CD8-positive, alpha-beta memory T cell (primary cell): Measurements from ENCODE around the gene RSPH1. TPM values are rescaled to one million over a fixed set of nuclear protein-coding genes. Genes with fewer than 3 reads are reported as not detected.
A peak's percentile ranks its signal among the peaks of the same experiment; 100 is the strongest.

ENCODE experiments used
- CTCF ChIA-PET: fragments of 350-600 bp; sonication (Branson Sonifier 250); formaldehyde crosslinking; loops from one replicate; lab custom pipeline; 2021; ENCODE audit warnings: antibody characterized with exemption; lab: Charles Lee
- POLR2A ChIA-PET: fragments of 350-600 bp; sonication (Branson Sonifier 250); formaldehyde crosslinking; loops from one replicate; lab custom pipeline; 2021; ENCODE audit warnings: antibody characterized with exemption; lab: Charles Lee
- DNase-seq, 5 donors: peaks; one replicate each; pipeline versions ENCODE4 v3.0.0 to v3.0.0-alpha.2; 2020 to 2022; ENCODE audit warnings: mixed read lengths in 1 of 5
- H3K27ac ChIP-seq: one replicate; pipeline ENCODE4 v1.7.0; 2013; ENCODE audit warnings: low read depth, mild to moderate bottlenecking, low read length, moderate library complexity
- H3K27me3 ChIP-seq: 2 replicates; pipeline ENCODE4 v1.7.0; 2013; ENCODE audit warnings: low read length, mild to moderate bottlenecking; ENCODE audit not compliant: insufficient read depth, poor library complexity, severe bottlenecking
- H3K36me3 ChIP-seq: 2 replicates; pipeline ENCODE4 v1.7.0; 2013; ENCODE audit warnings: mild to moderate bottlenecking, low read length, moderate library complexity; ENCODE audit not compliant: insufficient read depth
- H3K4me1 ChIP-seq: 2 replicates; pipeline ENCODE4 v1.7.0; 2013; ENCODE audit warnings: mild to moderate bottlenecking, low read length, moderate library complexity; ENCODE audit not compliant: insufficient read depth
- H3K4me3 ChIP-seq: 2 replicates; pipeline ENCODE4 v1.7.0; 2013; ENCODE audit warnings: mild to moderate bottlenecking, low read length
- H3K9me3 ChIP-seq: 2 replicates; pipeline ENCODE4 v1.7.0; 2013; ENCODE audit warnings: mild to moderate bottlenecking, low read length
- H3K27ac Mint-ChIP-seq, 8 donors: one replicate each; pipeline ENCODE4 v1.8.0; 2020 to 2021; ENCODE audit warnings: mixed read lengths in 8 of 8, mild to moderate bottlenecking in 6 of 8, inconsistent platforms in 3 of 8, moderate library complexity in 3 of 8
- H3K27me3 Mint-ChIP-seq, 2 donors: one replicate each; pipeline ENCODE4 v1.8.0; 2020 to 2021; ENCODE audit warnings: mixed read lengths in 2 of 2, mild to moderate bottlenecking in 1 of 2, moderate library complexity in 1 of 2
- H3K36me3 Mint-ChIP-seq, 3 donors: one replicate each; pipeline ENCODE4 v1.8.0; 2020 to 2021; ENCODE audit warnings: mixed read lengths in 3 of 3, inconsistent platforms in 1 of 3, mild to moderate bottlenecking in 1 of 3
- H3K4me1 Mint-ChIP-seq, 3 donors: one replicate each; pipeline ENCODE4 v1.8.0; 2020 to 2021; ENCODE audit warnings: mixed read lengths in 3 of 3, inconsistent platforms in 1 of 3, mild to moderate bottlenecking in 1 of 3
- H3K4me3 Mint-ChIP-seq, 7 donors: one replicate each; pipeline ENCODE4 v1.8.0; 2020 to 2021; ENCODE audit warnings: mixed read lengths in 7 of 7, mild to moderate bottlenecking in 6 of 7, moderate library complexity in 4 of 7, inconsistent platforms in 2 of 7
- H3K9me3 Mint-ChIP-seq, 5 donors: one replicate each; pipeline ENCODE4 v1.8.0; 2020 to 2022; ENCODE audit warnings: mixed read lengths in 5 of 5, mild to moderate bottlenecking in 3 of 5, moderate library complexity in 2 of 5, inconsistent platforms in 1 of 5
- polyA plus RNA-seq: library from polyadenylated mRNA; unstranded; fragments of 300-500 nt; fragmentation: Illumina TruSeq; gene quantifications from one replicate; pipeline ENCODE4 v1.2.3, GENCODE V29; 2021
- total RNA-seq, 2 experiments: library from RNA; stranded (reverse); gene quantifications; one replicate each; pipeline ENCODE4 v1.2.3, GENCODE V29; 2021

RSPH1 gene
- total and polyA plus RNA-seq, 3 experiments from 2014 or later, result not detected

DNA sequence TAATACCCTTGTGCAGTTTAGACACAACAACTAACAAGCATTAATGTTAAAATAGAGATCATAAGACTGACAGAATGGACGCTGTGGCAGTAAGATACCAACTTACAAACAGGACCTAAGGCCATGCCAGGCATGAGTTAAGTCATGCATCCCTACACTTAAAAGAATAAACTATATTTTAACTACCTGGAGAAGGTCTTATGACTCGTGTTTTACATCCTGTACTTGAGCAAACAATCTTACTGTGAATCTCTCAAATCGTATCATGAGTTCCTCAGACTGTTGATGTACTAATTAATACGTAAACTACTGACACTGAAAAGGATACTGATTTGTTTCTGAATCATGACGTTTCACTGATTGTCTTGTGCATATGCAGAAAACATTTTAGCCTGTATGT lies 2.0 kb upstream of the RSPH1 start:
- Mint-ChIP-seq H3K9me3 (no peaks in the 10 kb centered on the region), H3K27me3 (peaks cover 0 to 11% of the 10 kb centered on the region in 2 donors), H3K36me3 (no peaks in the 10 kb centered on the region), H3K4me3 (peak overlapping the region in 1 of 7 donors; percentile 36), H3K4me1 (peaks cover 14 to 17% (median 16%) of the 10 kb centered on the region in 3 donors), H3K27ac (peak overlapping the region in 3 of 8 donors; percentile 7 to 53 (median 49))
- Histone ChIP-seq H3K27me3 (no peaks in the 10 kb centered on the region), H3K4me1 (peaks cover 13% of the 10 kb centered on the region), H3K9me3 (no peaks in the 10 kb centered on the region), H3K36me3 (no peaks in the 10 kb centered on the region), H3K4me3 (no peak overlapping the region), H3K27ac (no peak overlapping the region)
- ChIA-PET CTCF (interaction anchor here (1.3 kb wide), 1 partner anchor 117 kb away, joined by 3 read pairs; no protein-coding TSS in a partner anchor), POLR2A (no interaction called here)
- no peak for DNase-seq

DNA sequence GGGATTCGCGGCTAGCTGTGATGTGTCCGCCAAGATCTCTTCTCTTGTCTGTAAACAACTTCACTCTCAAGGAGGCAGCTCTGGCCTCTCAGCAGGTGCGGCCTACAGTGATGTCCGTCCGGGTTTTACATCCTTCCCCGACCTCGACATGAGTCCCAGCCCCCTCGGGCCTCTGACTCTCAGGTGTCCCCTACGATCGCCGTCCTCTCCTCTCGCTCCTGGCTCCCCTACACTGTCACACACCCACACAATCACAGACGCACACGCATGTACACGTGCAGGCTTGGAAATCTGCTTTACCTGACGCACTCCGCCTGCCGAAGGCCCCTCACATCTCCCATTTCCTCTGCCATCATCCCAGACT lies 797 bp upstream of the RSPH1 start:
- H3K4me3 Mint-ChIP-seq, result peak overlapping the region; percentile 85 to 93 (median 87)
- no peak for DNase-seq
- CTCF ChIA-PET, result interaction anchor here (1.3 kb wide), 1 partner anchor 116 kb away, joined by 3 read pairs; no protein-coding TSS in a partner anchor
- H3K27me3 Mint-ChIP-seq, result peaks cover 0 to 13% of the 10 kb centered on the region in 2 donors
- peak overlapping the region; percentile 88 to 98 (median 95) for H3K27ac Mint-ChIP-seq
- POLR2A ChIA-PET, result interaction anchor here (0.6 kb wide), 2 partner anchors 17 kb away, joined by 3 read pairs; partner anchors contain the start of gene SLC37A1
- H3K27me3 ChIP-seq, result no peaks in the 10 kb centered on the region
- H3K4me1 Mint-ChIP-seq, result peaks cover 14 to 17% (median 16%) of the 10 kb centered on the region in 3 donors
- no peaks in the 10 kb centered on the region for H3K36me3 ChIP-seq
- H3K4me3 ChIP-seq, result peak overlapping the region; percentile 70
- H3K9me3 ChIP-seq, result no peaks in the 10 kb centered on the region
- H3K36me3 Mint-ChIP-seq, result peaks cover 0 to 2% (median 0%) of the 10 kb centered on the region in 3 donors
- H3K4me1 ChIP-seq, result peaks cover 13% of the 10 kb centered on the region
- H3K9me3 Mint-ChIP-seq, result no peaks in the 10 kb centered on the region
- peak overlapping the region; percentile 71 for H3K27ac ChIP-seq

DNA sequence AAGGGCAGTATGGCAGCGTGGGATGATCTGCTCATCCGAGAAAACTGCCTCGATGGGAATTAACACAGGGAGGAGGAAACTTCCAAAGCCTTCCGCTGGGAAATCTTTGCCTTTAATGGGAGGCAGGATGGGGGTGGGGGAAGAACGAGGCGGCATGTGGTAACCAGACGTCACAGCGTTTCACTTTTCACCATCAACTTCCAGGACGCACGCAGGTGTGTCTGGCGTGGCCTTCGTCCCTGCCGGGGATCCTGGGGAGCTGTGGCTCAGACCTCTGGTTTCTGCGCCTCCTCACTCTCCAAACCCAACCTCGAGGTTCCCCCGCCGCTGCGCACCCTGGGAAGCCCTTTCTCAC lies 282 bp downstream of the RSPH1 start:
- Histone ChIP-seq H3K36me3 (no peaks in the 10 kb centered on the region), H3K4me1 (peaks cover 13% of the 10 kb centered on the region), H3K9me3 (no peaks in the 10 kb centered on the region), H3K27ac (peak overlapping the region; percentile 71), H3K4me3 (peak overlapping the region; percentile 70), H3K27me3 (no peaks in the 10 kb centered on the region)
- peak overlapping the region; percentile 85 to 93 (median 87) for H3K4me3 Mint-ChIP-seq
- peaks cover 14 to 17% (median 16%) of the 10 kb centered on the region in 3 donors for H3K4me1 Mint-ChIP-seq
- POLR2A ChIA-PET, result no interaction called here
- H3K36me3 Mint-ChIP-seq, result peaks cover 0 to 2% (median 0%) of the 10 kb centered on the region in 3 donors
- CTCF ChIA-PET, result no interaction called here
- no peak for DNase-seq
- H3K27ac Mint-ChIP-seq, result peak overlapping the region; percentile 88 to 97 (median 94)
- peaks cover 0 to 15% of the 10 kb centered on the region in 2 donors for H3K27me3 Mint-ChIP-seq
- no peaks in the 10 kb centered on the region for H3K9me3 Mint-ChIP-seq

DNA sequence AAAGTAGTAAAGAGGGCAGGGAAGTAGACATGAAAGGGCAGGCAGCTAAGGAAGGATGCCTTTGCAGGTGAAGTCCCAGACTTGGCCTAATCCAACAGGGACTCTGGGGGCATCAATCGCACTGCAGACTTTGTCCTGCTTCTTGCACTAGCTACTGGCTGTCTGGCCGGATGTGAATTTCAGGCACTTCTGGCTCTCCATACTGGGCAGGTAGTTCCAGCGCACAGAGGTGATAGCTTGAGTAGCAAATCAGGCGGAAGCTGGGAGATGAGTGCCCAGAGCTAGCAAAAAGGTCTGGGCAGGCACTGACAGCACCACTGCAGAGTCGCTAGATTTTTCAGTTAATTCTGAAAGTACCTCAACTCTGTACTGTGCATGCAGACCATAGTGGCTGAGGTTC lies 997 bp downstream of the RSPH1 start:
- Histone ChIP-seq H3K27me3 (no peaks in the 10 kb centered on the region), H3K27ac (no peak overlapping the region), H3K4me3 (no peak overlapping the region), H3K36me3 (no peaks in the 10 kb centered on the region), H3K4me1 (peaks cover 13% of the 10 kb centered on the region), H3K9me3 (no peaks in the 10 kb centered on the region)
- H3K36me3 Mint-ChIP-seq, result peaks cover 0 to 2% (median 0%) of the 10 kb centered on the region in 3 donors
- H3K27ac Mint-ChIP-seq, result peak overlapping the region in 3 of 8 donors; percentile 88 to 97 (median 92)
- DNase-seq, result no peak
- no peaks in the 10 kb centered on the region for H3K9me3 Mint-ChIP-seq
- ChIA-PET POLR2A (no interaction called here), CTCF (no interaction called here)
- H3K27me3 Mint-ChIP-seq, result peaks cover 2 to 15% of the 10 kb centered on the region in 2 donors
- peaks cover 14 to 17% (median 16%) of the 10 kb centered on the region in 3 donors for H3K4me1 Mint-ChIP-seq
- peak overlapping the region in 3 of 7 donors; percentile 48 to 92 (median 87) for H3K4me3 Mint-ChIP-seq

DNA sequence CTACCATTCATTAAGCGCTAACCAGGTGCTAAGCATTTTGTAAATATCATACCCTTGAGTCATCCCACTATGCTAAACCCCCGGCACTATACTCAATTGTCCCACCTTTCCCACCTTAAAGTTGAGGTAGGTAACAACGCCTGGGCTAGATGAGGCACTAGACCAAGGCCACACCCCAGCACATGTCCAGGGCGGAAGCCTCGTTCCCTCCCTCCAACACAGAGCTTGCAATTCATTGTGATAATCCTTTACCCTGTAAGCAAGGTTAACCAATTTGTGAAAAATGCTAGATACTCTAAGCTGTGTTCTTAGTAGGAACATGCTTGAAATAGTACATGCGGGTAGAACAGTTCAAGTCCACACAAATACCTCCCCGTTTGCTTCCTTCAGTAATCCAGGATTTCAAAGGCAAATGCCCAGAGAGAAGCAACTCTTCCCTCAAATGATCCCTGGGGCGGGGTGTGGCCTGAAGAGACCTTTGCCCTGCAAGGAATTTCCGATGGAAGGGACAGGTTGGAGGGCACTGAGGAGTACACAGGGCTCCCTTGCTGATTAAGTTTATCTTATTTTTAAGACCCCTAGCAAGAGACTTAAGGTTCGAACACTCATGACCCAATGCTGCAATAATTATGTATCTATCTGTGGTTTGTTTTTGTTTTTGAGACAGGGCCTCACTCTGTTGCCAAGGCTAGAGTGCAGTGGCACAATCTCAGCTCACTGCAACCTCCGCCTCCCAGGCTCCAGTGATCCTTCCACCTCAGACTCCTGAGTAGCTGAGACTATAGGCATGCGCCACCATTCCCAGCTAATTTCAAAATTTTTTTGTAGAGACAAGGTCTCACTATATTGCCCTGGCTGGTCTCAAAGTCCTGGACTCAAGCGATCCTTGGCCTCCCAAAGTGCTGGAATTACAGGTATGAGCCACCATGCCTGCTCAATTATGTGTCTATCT lies 2.6 kb downstream of the RSPH1 start:
- Mint-ChIP-seq H3K27me3 (peaks cover 11 to 19% of the 10 kb centered on the region in 2 donors), H3K27ac (no peak overlapping the region), H3K4me3 (peak overlapping the region in 2 of 7 donors; percentile 19 to 63), H3K9me3 (no peaks in the 10 kb centered on the region), H3K36me3 (peaks cover 0 to 2% (median 0%) of the 10 kb centered on the region in 3 donors), H3K4me1 (peaks cover 14 to 17% (median 16%) of the 10 kb centered on the region in 3 donors)
- peaks cover 13% of the 10 kb centered on the region for H3K4me1 ChIP-seq
- no peaks in the 10 kb centered on the region for H3K9me3 ChIP-seq
- ChIA-PET CTCF (no interaction called here), POLR2A (no interaction called here)
- DNase-seq, result no peak
- H3K27me3 ChIP-seq, result no peaks in the 10 kb centered on the region
- H3K4me3 ChIP-seq, result no peak overlapping the region
- no peak overlapping the region for H3K27ac ChIP-seq
- H3K36me3 ChIP-seq, result no peaks in the 10 kb centered on the region

DNA sequence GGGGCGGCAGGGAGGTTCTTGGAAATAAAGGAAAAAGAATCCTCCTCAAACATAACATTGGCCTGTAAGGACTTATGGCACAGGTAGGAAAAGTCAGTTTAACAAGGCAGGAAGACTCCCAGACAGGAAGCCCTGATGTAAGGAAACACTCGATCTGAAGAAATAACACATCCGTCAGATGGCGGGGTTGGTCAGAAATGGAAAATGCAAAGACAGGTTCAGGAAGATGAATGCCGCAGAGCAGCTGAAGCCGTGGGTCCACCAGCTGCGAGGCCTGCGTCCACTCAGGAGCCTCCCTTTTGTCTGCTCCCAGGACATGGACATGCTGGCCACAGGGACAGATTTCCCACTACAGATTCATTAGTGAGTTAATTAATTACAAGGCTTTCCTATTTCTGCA lies 3.8 kb downstream of the RSPH1 start:
- Mint-ChIP-seq H3K27me3 (peaks cover 18 to 23% of the 10 kb centered on the region in 2 donors), H3K36me3 (peaks cover 0 to 4% (median 0%) of the 10 kb centered on the region in 3 donors), H3K4me3 (no peak overlapping the region), H3K27ac (peak overlapping the region in 1 of 8 donors; percentile 52), H3K9me3 (no peaks in the 10 kb centered on the region), H3K4me1 (peaks cover 14 to 16% (median 15%) of the 10 kb centered on the region in 3 donors)
- ChIA-PET CTCF (no interaction called here), POLR2A (no interaction called here)
- DNase-seq, result no peak
- Histone ChIP-seq H3K27me3 (no peaks in the 10 kb centered on the region), H3K36me3 (no peaks in the 10 kb centered on the region), H3K9me3 (no peaks in the 10 kb centered on the region), H3K27ac (no peak overlapping the region), H3K4me3 (no peak overlapping the region), H3K4me1 (peaks cover 12% of the 10 kb centered on the region)

DNA sequence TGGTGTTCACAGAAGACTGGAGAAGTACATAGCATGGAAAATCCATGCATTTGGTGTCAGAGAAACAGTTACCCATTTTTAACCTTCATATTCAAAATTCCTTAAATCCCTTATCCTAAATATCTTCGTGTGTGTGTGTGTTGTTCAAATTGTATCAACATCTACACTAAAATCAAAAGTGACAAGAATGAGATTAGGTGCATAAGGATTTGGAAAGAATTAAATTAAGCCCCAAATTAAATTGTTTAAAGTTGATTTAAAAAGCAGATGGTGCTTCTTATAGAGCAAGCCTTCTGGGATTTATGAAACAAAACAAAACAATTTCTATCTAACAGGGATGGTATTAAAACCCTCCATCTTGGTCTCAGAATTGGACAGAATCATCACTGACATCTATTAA lies 4.7 kb downstream of the RSPH1 start:
- H3K36me3 ChIP-seq, result no peaks in the 10 kb centered on the region
- CTCF ChIA-PET, result no interaction called here

DNA sequence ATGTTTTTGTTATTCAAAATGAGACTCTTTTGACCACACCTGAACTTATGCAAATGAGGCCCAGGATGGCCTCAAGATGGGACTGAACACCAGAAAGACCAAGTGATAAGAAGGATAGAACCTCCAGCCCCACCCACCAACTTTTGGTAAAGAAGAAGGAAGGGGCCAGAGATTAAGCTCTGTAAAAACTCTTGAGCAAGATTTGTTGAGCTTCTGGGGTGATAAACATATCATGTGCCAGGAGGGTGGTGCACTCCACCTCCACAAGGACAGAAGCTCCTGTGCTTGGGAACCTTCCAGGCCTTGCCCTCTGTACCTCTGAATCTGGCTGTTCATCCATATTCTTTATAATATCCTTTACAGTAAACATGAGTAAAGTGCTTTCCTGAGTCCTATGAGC lies 5.3 kb downstream of the RSPH1 start:
- H3K4me3 ChIP-seq, result no peak overlapping the region
- no peak overlapping the region for H3K4me3 Mint-ChIP-seq
- ChIA-PET CTCF (no interaction called here), POLR2A (no interaction called here)
- no peaks in the 10 kb centered on the region for H3K27me3 ChIP-seq
- peaks cover 22 to 30% of the 10 kb centered on the region in 2 donors for H3K27me3 Mint-ChIP-seq
- peaks cover 2 to 4% (median 4%) of the 10 kb centered on the region in 3 donors for H3K4me1 Mint-ChIP-seq
- H3K9me3 ChIP-seq, result no peaks in the 10 kb centered on the region
- no peak for DNase-seq
- no peak overlapping the region for H3K27ac ChIP-seq
- peaks cover 0 to 4% (median 3%) of the 10 kb centered on the region in 3 donors for H3K36me3 Mint-ChIP-seq
- peaks cover 3% of the 10 kb centered on the region for H3K4me1 ChIP-seq
- no peaks in the 10 kb centered on the region for H3K36me3 ChIP-seq
- no peaks in the 10 kb centered on the region for H3K9me3 Mint-ChIP-seq
- no peak overlapping the region for H3K27ac Mint-ChIP-seq

More for the DNA sequence above, 4.7 kb downstream of the RSPH1 start:
- Histone ChIP-seq H3K4me1 (peaks cover 5% of the 10 kb centered on the region), H3K27me3 (no peaks in the 10 kb centered on the region), H3K9me3 (no peaks in the 10 kb centered on the region), H3K4me3 (no peak overlapping the region), H3K27ac (no peak overlapping the region)
- H3K36me3 Mint-ChIP-seq, result peaks cover 0 to 4% (median 3%) of the 10 kb centered on the region in 3 donors
- peaks cover 24% of the 10 kb centered on the region in 2 donors for H3K27me3 Mint-ChIP-seq
- DNase-seq, result no peak
- POLR2A ChIA-PET, result no interaction called here
- no peaks in the 10 kb centered on the region for H3K9me3 Mint-ChIP-seq
- peaks cover 7 to 9% (median 9%) of the 10 kb centered on the region in 3 donors for H3K4me1 Mint-ChIP-seq
- no peak overlapping the region for H3K27ac Mint-ChIP-seq
- H3K4me3 Mint-ChIP-seq, result no peak overlapping the region
